ENCODE data around the gene CDH23. TPM values are rescaled to one million over a fixed set of nuclear protein-coding genes. Genes with fewer than 3 reads are reported as not detected.

The CDH23 gene
- total RNA-seq, 4 donors from 2014 or later: 13.8 to 20.1 (median 17.3) TPM

- Histone ChIP-seq H3K4me3 (no peak overlapping the region), H3K9me3 (no peaks in the 10 kb centered on the region), H3K36me3 (no peaks in the 10 kb centered on the region), H3K4me1 (peaks cover 0 to 14% (median 0%) of the 10 kb centered on the region in 4 donors), H3K27ac (no peak overlapping the region), H3K27me3 (no peaks in the 10 kb centered on the region)
- TF ChIP-seq EP300 (IDR thresholded peaks at IDR 0.05) (no peak), CTCF (IDR thresholded peaks at IDR 0.05) (no peak), POLR2A (IDR thresholded peaks at IDR 0.05) (no peak)
- 58 to 60% methylated on average over 14 of the region's 14 CpGs for WGBS, 2 donors
- DNase-seq (ENCODE audit: low spot score in 2 of 2): no peak
Observed at GRCh38 chr10:71575451-71575850, 178.7 kb downstream of the CDH23 start.

- H3K36me3 ChIP-seq: no peaks in the 10 kb centered on the region
- WGBS, 2 donors: 71 to 75% methylated on average over 16 of the region's 16 CpGs
- peaks cover 0 to 14% (median 0%) of the 10 kb centered on the region in 4 donors for H3K4me1 ChIP-seq
- no peak for DNase-seq (ENCODE audit: low spot score in 2 of 2)
- no peak for TF ChIP-seq CTCF (IDR thresholded peaks at IDR 0.05)
- TF ChIP-seq POLR2A (IDR thresholded peaks at IDR 0.05): no peak
- no peak for TF ChIP-seq EP300 (IDR thresholded peaks at IDR 0.05)
- H3K27me3 ChIP-seq: no peaks in the 10 kb centered on the region
- H3K27ac ChIP-seq: no peak overlapping the region
- H3K4me3 ChIP-seq: no peak overlapping the region
- H3K9me3 ChIP-seq: no peaks in the 10 kb centered on the region
Observed at GRCh38 chr10:71575934-71576801, 179.4 kb downstream of the CDH23 start.

DNA sequence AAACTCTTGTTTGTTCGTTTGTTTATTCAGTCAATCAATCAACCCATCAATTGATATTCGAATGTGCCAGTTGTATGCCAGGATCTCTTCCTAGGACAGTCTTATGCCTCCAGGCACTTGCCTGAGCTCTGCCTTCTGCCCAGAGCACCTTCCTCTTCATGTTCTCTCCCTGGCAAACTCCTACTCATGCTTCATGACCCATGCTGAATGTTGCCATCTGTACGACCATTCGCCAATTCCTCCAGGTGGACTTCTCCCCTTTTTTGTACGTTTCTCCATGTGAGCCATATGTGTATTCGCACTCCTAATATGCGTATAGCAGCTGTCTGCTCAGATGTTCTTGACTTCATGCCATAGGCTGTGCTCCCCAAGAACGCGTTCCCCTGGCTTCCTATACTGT is 180.1 kb downstream of the CDH23 start:
- no peaks in the 10 kb centered on the region for H3K27me3 ChIP-seq
- H3K9me3 ChIP-seq: no peaks in the 10 kb centered on the region
- H3K27ac ChIP-seq: no peak overlapping the region
- H3K4me1 ChIP-seq: peaks cover 0 to 14% (median 0%) of the 10 kb centered on the region in 4 donors
- TF ChIP-seq EP300 (IDR thresholded peaks at IDR 0.05): no peak
- no peak for TF ChIP-seq POLR2A (IDR thresholded peaks at IDR 0.05)
- no peak for TF ChIP-seq CTCF (IDR thresholded peaks at IDR 0.05)
- WGBS, 2 donors: 89% methylated on average over 9 of the region's 9 CpGs
- no peak for DNase-seq (ENCODE audit: low spot score in 2 of 2)
- H3K36me3 ChIP-seq: no peaks in the 10 kb centered on the region
- H3K4me3 ChIP-seq: no peak overlapping the region

DNA sequence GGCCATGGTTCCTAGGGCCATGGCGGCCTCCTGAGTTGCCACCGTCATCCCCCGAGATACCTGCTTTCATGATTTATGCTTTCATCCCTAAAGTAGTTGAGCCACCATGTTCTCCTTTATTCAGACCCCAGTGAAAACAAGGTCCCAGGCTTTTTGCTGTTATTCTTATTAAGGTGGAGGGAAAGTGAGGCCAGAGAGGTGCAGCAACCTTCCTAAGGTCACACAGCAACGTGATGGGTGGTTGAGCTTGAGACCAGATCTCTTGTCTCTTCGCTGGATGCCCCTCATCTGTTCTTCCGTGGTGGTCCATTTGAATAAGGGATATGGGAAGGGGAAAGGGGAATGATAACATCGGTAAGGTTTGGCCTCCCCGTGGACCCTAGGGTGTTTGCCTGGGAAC is 180.6 kb downstream of the CDH23 start:
- WGBS, 2 donors: 95 to 96% methylated on average over 8 of the region's 8 CpGs
- TF ChIP-seq POLR2A (IDR thresholded peaks at IDR 0.05): no peak
- TF ChIP-seq EP300 (IDR thresholded peaks at IDR 0.05): no peak
- no peak for TF ChIP-seq CTCF (IDR thresholded peaks at IDR 0.05)
- Histone ChIP-seq H3K4me3 (no peak overlapping the region), H3K27ac (no peak overlapping the region), H3K27me3 (no peaks in the 10 kb centered on the region), H3K36me3 (no peaks in the 10 kb centered on the region), H3K4me1 (peaks cover 0 to 14% (median 0%) of the 10 kb centered on the region in 4 donors), H3K9me3 (no peaks in the 10 kb centered on the region)
- DNase-seq (ENCODE audit: low spot score in 2 of 2): no peak

- WGBS, 2 donors: 57 to 61% methylated on average over 10 of the region's 10 CpGs
- Histone ChIP-seq H3K4me1 (peaks cover 0 to 14% (median 0%) of the 10 kb centered on the region in 4 donors), H3K9me3 (no peaks in the 10 kb centered on the region), H3K27me3 (no peaks in the 10 kb centered on the region), H3K27ac (no peak overlapping the region), H3K4me3 (no peak overlapping the region), H3K36me3 (no peaks in the 10 kb centered on the region)
- TF ChIP-seq CTCF (IDR thresholded peaks at IDR 0.05) (no peak), POLR2A (IDR thresholded peaks at IDR 0.05) (no peak), EP300 (IDR thresholded peaks at IDR 0.05) (no peak)
- DNase-seq (ENCODE audit: low spot score in 2 of 2): no peak
Observed at GRCh38 chr10:71578069-71578468, 181.3 kb downstream of the CDH23 start.
